Small intestine (tissue), 7 donors: ENCODE measurements around the gene DPH6. TPM values are rescaled to one million over a fixed set of nuclear protein-coding genes. Genes with fewer than 3 reads are reported as not detected.

Experiments
- DNase-seq, 2 donors: peaks; one replicate each; pipeline versions ENCODE4 v3.0.0 to v3.0.0-alpha.2; 2013
- FAIRE-seq: peaks from 2 replicates; lab custom pipeline; 2012; peaks lifted over from hg19 to GRCh38; lab: Jason Lieb, UNC
- H3K27ac ChIP-seq, 3 donors: one replicate each; pipeline ENCODE4 v1.5.1; 2013; ENCODE audit warnings: low read length in 2 of 3, mild to moderate bottlenecking in 2 of 3, control low read depth in 1 of 3, inconsistent platforms in 1 of 3, low read depth in 1 of 3, moderate library complexity in 1 of 3
- H3K27me3 ChIP-seq, 3 donors: one replicate each; pipeline ENCODE4 v1.6.1; 2013; ENCODE audit warnings: low read length in 3 of 3, inconsistent platforms in 1 of 3; ENCODE audit not compliant: control insufficient read depth in 3 of 3, insufficient read depth in 3 of 3
- H3K36me3 ChIP-seq, 3 donors: one replicate each; pipeline ENCODE4 v1.6.1; 2013; ENCODE audit warnings: low read length in 3 of 3, inconsistent platforms in 1 of 3, low read depth in 1 of 3, mild to moderate bottlenecking in 1 of 3, moderate library complexity in 1 of 3; ENCODE audit not compliant: control insufficient read depth in 3 of 3, insufficient read depth in 2 of 3
- H3K4me1 ChIP-seq, 3 donors: one replicate each; pipeline ENCODE4 v1.6.1; 2013; ENCODE audit warnings: low read length in 2 of 3, inconsistent platforms in 1 of 3, low read depth in 1 of 3, mild to moderate bottlenecking in 1 of 3, moderate library complexity in 1 of 3; ENCODE audit not compliant: control insufficient read depth in 3 of 3, insufficient read depth in 2 of 3
- H3K4me3 ChIP-seq, 3 donors: one replicate each; pipeline ENCODE4 v1.5.1; 2013; ENCODE audit warnings: low read length in 3 of 3, control low read depth in 1 of 3, inconsistent platforms in 1 of 3, low read depth in 1 of 3, mild to moderate bottlenecking in 1 of 3, moderate library complexity in 1 of 3
- H3K9me3 ChIP-seq, 2 donors: one replicate each; pipeline ENCODE4 v1.6.1; 2013; ENCODE audit warnings: low read depth in 1 of 2, low read length in 1 of 2; ENCODE audit not compliant: control insufficient read depth in 2 of 2, insufficient read depth in 1 of 2
- WGBS, 3 donors: extraction: QIAGEN DNeasy Blood & Tissue Kit; methylation state at CpG; one replicate each; pipeline ENCODE4 v1.1.7; 2013; 5-methylcytosine and 5-hydroxymethylcytosine counted together
- polyA plus RNA-seq, 4 donors: library from polyadenylated mRNA; stranded (reverse) in 3 of 4; unstranded in 1 of 4; fragments of 200-250 nt in 3 of 4; fragments of 120-200 nt in 1 of 4; gene quantifications; one replicate each; pipeline versions ENCODE4 v1.2.1 to v1.2.3, GENCODE V29; 2013
- donor health status: healthy with polysubstance abuse.
- donor health status: control.
- donor health status: control.
- donor health status: Bipolar disorder and iron deficiency.
- donor health status: healthy.

Gene DPH6
- polyA plus RNA-seq, 4 donors = 7.4 to 16.5 (median 11.6) TPM

DNA sequence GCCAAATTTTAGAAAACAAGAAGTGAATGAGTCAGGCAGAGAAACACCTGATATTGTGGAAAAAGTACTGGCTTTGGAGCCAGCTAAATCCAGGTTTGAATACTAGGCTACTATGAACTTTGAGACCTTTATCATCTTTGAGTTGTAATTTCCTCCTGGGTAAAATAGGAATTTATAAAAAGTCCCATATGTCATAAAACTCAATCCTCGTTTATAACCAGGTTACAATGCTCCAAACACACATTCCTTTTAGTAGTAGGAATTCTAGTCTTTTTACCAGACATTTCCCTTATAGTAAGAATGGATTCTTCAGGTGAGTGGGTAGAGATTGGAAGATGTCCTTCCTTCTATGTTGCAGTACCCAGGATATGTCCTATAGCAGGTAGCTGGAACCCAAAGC is 16.7 kb upstream of the DPH6 start:
- Histone ChIP-seq H3K27ac (peak overlapping the region in 1 of 3 donors; percentile 62), H3K36me3 (no peaks in the 10 kb centered on the region), H3K9me3 (no peaks in the 10 kb centered on the region), H3K4me1 (peaks cover 0 to 18% (median 3%) of the 10 kb centered on the region in 3 donors), H3K27me3 (no peaks in the 10 kb centered on the region), H3K4me3 (no peak overlapping the region)
- FAIRE-seq (no peak), DNase-seq (peak; percentile 34 to 59)
- WGBS, 3 donors = 19 to 58% (median 30%) methylated on average over 1 of the region's 1 CpG

GRCh38 chr15:35561308-35561707 is 15.3 kb upstream of the DPH6 start:
- peaks cover 0 to 18% (median 3%) of the 10 kb centered on the region in 3 donors for H3K4me1 ChIP-seq
- H3K36me3 ChIP-seq = no peaks in the 10 kb centered on the region
- WGBS, 3 donors = 95 to 100% (median 99%) methylated on average over 1 of the region's 1 CpG
- peak overlapping the region in 1 of 3 donors; percentile 77 for H3K27ac ChIP-seq
- H3K9me3 ChIP-seq = no peaks in the 10 kb centered on the region
- DNase-seq (no peak), FAIRE-seq (peak; percentile 61)
- H3K27me3 ChIP-seq = no peaks in the 10 kb centered on the region
- H3K4me3 ChIP-seq = no peak overlapping the region

GRCh38 chr15:35560870-35561269 is 14.9 kb upstream of the DPH6 start:
- Histone ChIP-seq H3K9me3 (no peaks in the 10 kb centered on the region), H3K4me1 (peaks cover 0 to 18% (median 3%) of the 10 kb centered on the region in 3 donors), H3K36me3 (no peaks in the 10 kb centered on the region), H3K27me3 (no peaks in the 10 kb centered on the region), H3K4me3 (no peak overlapping the region), H3K27ac (peak overlapping the region in 1 of 3 donors; percentile 77)
- WGBS, 3 donors = 59 to 72% (median 70%) methylated on average over 2 of the region's 2 CpGs
- DNase-seq (peak in 1 of 2 donors; percentile 58), FAIRE-seq (no peak)

- DNase-seq = peak; percentile 62 to 69
- Histone ChIP-seq H3K36me3 (no peaks in the 10 kb centered on the region), H3K4me1 (peaks cover 0 to 18% (median 3%) of the 10 kb centered on the region in 3 donors), H3K27me3 (no peaks in the 10 kb centered on the region), H3K27ac (peak overlapping the region in 1 of 3 donors; percentile 77), H3K9me3 (no peaks in the 10 kb centered on the region), H3K4me3 (no peak overlapping the region)
- FAIRE-seq = no peak
- 17 to 72% (median 45%) methylated on average over 1 of the region's 1 CpG for WGBS, 3 donors
Observed at GRCh38 chr15:35560258-35560657, 14.3 kb upstream of the DPH6 start.

GRCh38 chr15:35559683-35560082 is 13.7 kb upstream of the DPH6 start:
- Histone ChIP-seq H3K4me1 (peaks cover 0 to 18% (median 3%) of the 10 kb centered on the region in 3 donors), H3K9me3 (no peaks in the 10 kb centered on the region), H3K4me3 (no peak overlapping the region), H3K36me3 (no peaks in the 10 kb centered on the region), H3K27me3 (no peaks in the 10 kb centered on the region), H3K27ac (peak overlapping the region in 1 of 3 donors; percentile 77)
- DNase-seq = no peak
- 89 to 93% (median 90%) methylated on average over 2 of the region's 2 CpGs for WGBS, 3 donors
- FAIRE-seq = no peak

- FAIRE-seq = no peak
- no peak overlapping the region for H3K27ac ChIP-seq
- peaks cover 0 to 11% (median 3%) of the 10 kb centered on the region in 3 donors for H3K4me1 ChIP-seq
- H3K27me3 ChIP-seq = no peaks in the 10 kb centered on the region
- no peaks in the 10 kb centered on the region for H3K9me3 ChIP-seq
- no peaks in the 10 kb centered on the region for H3K36me3 ChIP-seq
- H3K4me3 ChIP-seq = no peak overlapping the region
- DNase-seq = peak; percentile 30 to 43
- WGBS, 3 donors = 65 to 87% (median 70%) methylated on average over 4 of the region's 4 CpGs
Observed at GRCh38 chr15:35557544-35557943, 11.6 kb upstream of the DPH6 start.

DNA sequence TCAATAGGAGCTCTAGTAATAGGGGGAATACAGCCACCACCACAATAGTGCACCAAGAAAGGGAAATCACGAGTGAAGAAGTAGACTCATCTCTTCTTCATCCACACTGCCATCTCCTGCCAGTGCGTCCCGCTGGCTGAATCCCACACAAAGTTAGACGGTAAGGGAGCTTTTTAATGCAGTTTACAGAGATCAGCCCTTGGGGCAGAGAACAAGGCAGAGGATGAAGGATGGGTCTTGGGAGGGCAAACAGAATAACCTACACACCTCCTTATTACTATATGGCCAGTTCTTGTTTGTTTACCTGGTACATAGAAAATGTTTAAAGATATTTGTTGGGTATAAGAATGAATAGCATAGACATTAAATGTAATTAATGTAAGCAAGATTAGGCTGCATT is 11.0 kb upstream of the DPH6 start:
- Histone ChIP-seq H3K27me3 (no peaks in the 10 kb centered on the region), H3K36me3 (no peaks in the 10 kb centered on the region), H3K9me3 (no peaks in the 10 kb centered on the region), H3K27ac (no peak overlapping the region), H3K4me3 (no peak overlapping the region), H3K4me1 (peaks cover 0 to 9% (median 3%) of the 10 kb centered on the region in 3 donors)
- FAIRE-seq (no peak), DNase-seq (no peak)
- 88 to 97% (median 94%) methylated on average over 4 of the region's 4 CpGs for WGBS, 3 donors

DNA sequence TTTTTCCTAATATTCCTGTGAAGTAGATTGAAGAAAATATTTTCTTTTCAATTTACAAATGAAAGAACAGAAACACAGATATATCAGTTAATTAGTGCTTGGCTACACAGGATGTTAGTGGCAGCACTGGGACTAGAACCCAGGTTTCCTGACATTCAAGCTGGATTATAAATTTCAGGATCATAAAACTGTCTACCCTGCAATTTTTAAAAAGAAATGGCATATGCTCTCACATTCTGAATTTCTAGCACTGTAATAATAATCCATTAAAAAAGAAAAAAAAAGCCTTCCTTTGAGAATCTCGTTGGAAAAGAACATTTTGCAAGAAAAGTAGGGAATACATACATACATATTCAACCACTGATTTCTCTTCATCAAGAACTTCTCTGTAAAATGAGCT is 9.3 kb upstream of the DPH6 start:
- H3K9me3 ChIP-seq = no peaks in the 10 kb centered on the region
- FAIRE-seq (no peak), DNase-seq (no peak)
- H3K36me3 ChIP-seq = no peaks in the 10 kb centered on the region
- H3K4me1 ChIP-seq = peaks cover 0 to 5% (median 0%) of the 10 kb centered on the region in 3 donors
- no peak overlapping the region for H3K4me3 ChIP-seq
- 80 to 81% (median 81%) methylated on average over 1 of the region's 1 CpG for WGBS, 3 donors
- H3K27me3 ChIP-seq = no peaks in the 10 kb centered on the region
- H3K27ac ChIP-seq = no peak overlapping the region

- no peak for FAIRE-seq
Observed at GRCh38 chr15:35550957-35551356, 5.0 kb upstream of the DPH6 start.

More at GRCh38 chr15:35550957-35551356, 5.0 kb upstream of the DPH6 start:
- Histone ChIP-seq H3K9me3 (no peaks in the 10 kb centered on the region), H3K27ac (no peak overlapping the region), H3K27me3 (no peaks in the 10 kb centered on the region), H3K4me1 (peaks cover 0 to 9% (median 8%) of the 10 kb centered on the region in 3 donors), H3K4me3 (no peak overlapping the region), H3K36me3 (no peaks in the 10 kb centered on the region)
- no peak for DNase-seq
- 33 to 78% (median 62%) methylated on average over 5 of the region's 5 CpGs for whole genome bisulfite sequencing, 3 donors
